PC-9 (cell line): ENCODE results near the gene SNCAIP.

Experiments
- CTCF ChIP-seq: fragments of 200-600 bp; sonication (generic); conservative IDR thresholded peaks from 2 replicates; pipeline ENCODE4 v1.6.1; 2017; ENCODE audit warnings: mixed run types, antibody characterized with exemption, mild to moderate bottlenecking, moderate library complexity
- EZH2 ChIP-seq: fragments of 200-600 bp; sonication (generic); IDR thresholded peaks from 2 replicates; pipeline ENCODE4 v1.8.0; 2017; ENCODE audit warnings: antibody characterized with exemption, low read depth

GRCh38 chr5:122402955-122403685 is 91.1 kb downstream of the SNCAIP start:
- TF ChIP-seq CTCF (no peak), EZH2 (no peak)
